ENCODE measurements around the gene CCL24. TPM values are rescaled to one million over a fixed set of nuclear protein-coding genes. Genes with fewer than 3 reads are reported as not detected.

CCL24 gene
- total and polyA plus RNA-seq, 2 donors (not counting 3 experiments of a cell fraction or from before 2014, with no cell fraction given), result not detected

DNA sequence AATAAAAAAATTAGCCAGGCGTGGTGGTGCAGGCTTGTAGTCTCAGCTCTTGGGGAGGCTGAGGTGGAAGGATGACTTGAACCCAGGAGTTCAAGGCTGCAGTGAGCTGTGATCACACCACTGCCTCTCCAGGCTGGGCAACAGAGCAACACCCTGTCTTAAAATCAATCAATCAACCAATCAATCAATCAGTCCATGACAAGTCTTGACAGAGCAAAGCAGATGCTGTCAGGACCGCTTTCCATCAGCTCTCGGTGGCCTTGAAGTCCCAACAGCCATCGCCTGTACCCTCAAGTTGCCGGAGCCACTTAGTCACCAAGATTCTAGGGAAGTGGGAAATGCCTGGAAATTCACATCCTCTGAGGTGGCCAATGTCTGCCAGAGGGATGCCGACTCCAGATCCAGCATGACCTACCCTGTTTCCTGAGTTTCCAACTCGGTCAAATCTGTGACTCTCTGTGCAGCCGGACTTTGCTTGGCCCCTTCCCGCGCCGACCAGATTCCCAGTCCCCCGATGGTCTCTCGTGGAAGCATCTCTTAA is 871 bp upstream of the CCL24 start:
- TF ChIP-seq MYC (IDR thresholded peaks at IDR 0.05; ENCODE audit: low read depth, low read length) (no peak), POLR2AphosphoS5 (IDR thresholded peaks at IDR 0.05; ENCODE audit: insufficient read depth, low read depth, low read length) (no peak), EZH2 (IDR thresholded peaks at IDR 0.05; ENCODE audit: borderline replicate concordance, low read depth, low read length, severe bottlenecking) (no peak), JUN (IDR thresholded peaks at IDR 0.05; ENCODE audit: borderline replicate concordance, insufficient read depth, insufficient read length, low read depth) (no peak), GATA2 (IDR thresholded peaks at IDR 0.05; ENCODE audit: insufficient read depth, insufficient read length, low read depth, low read length) (no peak)
- TF ChIP-seq, protein P1, sequence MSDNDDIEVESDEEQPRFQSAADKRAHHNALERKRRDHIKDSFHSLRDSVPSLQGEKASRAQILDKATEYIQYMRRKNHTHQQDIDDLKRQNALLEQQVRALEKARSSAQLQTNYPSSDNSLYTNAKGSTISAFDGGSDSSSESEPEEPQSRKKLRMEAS (IDR thresholded peaks at IDR 0.05; ENCODE audit: insufficient read depth, insufficient read length), result no peak
- no peaks in the 10 kb centered on the region for H3K4me1 ChIP-seq (ENCODE audit: control insufficient read depth, extremely low read depth, insufficient read depth, low read length)
- ChIA-PET CTCF (no interaction called here), POLR2A (no interaction called here)
- DNase-seq (ENCODE audit: low read depth, low spot score) (no peak), FAIRE-seq (peak; percentile 67)
- no peaks in the 10 kb centered on the region for H3K9me1 ChIP-seq (replicated peaks; ENCODE audit: control insufficient read depth, extremely low read depth, insufficient read depth, low read length)
- no peaks in the 10 kb centered on the region for H3K79me2 ChIP-seq (ENCODE audit: control insufficient read depth, insufficient read depth, low read length)
- no peak overlapping the region for H3K4me2 ChIP-seq (ENCODE audit: insufficient read depth, low read length)
- no peak overlapping the region for H3K9ac ChIP-seq (replicated peaks; ENCODE audit: extremely low read depth, insufficient read depth, low read length)
- dilution Hi-C loops (cut with MboI; ENCODE audit: extremely low pct_ligation_motif_present, low sequenced_read_pairs), result no loop called here
- H3K27me3 ChIP-seq (ENCODE audit: control insufficient read depth in 2 of 2, insufficient read depth in 2 of 2, low read length in 2 of 2), result peaks cover 0 to 1% of the 10 kb centered on the region in 2 experiments
- H3K9me3 ChIP-seq (replicated peaks; ENCODE audit: control insufficient read depth, insufficient read depth, low read length), result no peaks in the 10 kb centered on the region
- H3K27ac ChIP-seq (ENCODE audit: insufficient read depth, low read depth, low read length), result no peak overlapping the region
- no peaks in the 10 kb centered on the region for H3K36me3 ChIP-seq (ENCODE audit: control insufficient read depth in 2 of 2, extremely low read depth in 1 of 2, insufficient read depth in 2 of 2, low read length in 2 of 2)
- intact Hi-C loops (cut with micrococcal nuclease), result no loop called here
- no peak overlapping the region for H3K4me3 ChIP-seq (replicated peaks in 1 of 3; ENCODE audit: insufficient read depth in 1 of 3, low read depth in 1 of 3, low read length in 3 of 3)
- H2AFZ ChIP-seq (ENCODE audit: low read depth, low read length), result peak overlapping the region; percentile 31
- BruUV-seq (replicated peaks), result no TSS peak
- no peaks in the 10 kb centered on the region for H4K20me1 ChIP-seq (replicated peaks; ENCODE audit: control insufficient read depth, extremely low read depth, insufficient read depth, low read length)

DNA sequence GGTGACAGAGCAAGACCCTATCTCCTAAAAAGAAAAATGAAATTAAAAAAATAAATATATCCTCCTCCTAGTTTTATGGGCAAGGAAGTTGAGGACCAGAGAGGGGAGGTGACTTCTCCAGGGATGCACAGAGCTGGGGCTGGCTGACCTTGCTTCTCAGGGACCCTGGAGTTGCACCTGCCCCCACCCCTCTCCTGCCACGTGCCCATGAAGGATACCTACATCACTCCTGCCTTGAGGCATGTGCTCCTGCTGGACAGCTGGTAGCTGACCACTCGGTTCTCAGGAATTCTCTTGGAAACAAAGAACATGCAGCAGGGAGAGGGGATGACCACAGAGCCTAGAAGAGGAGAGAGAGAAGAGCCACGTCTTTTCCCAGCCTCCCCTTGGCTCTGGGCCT is 522 bp downstream of the CCL24 start:
- Histone ChIP-seq H3K9ac (replicated peaks; ENCODE audit: extremely low read depth, insufficient read depth, low read length) (no peak overlapping the region), H4K20me1 (replicated peaks; ENCODE audit: control insufficient read depth, extremely low read depth, insufficient read depth, low read length) (no peaks in the 10 kb centered on the region), H3K27me3 (ENCODE audit: control insufficient read depth in 2 of 2, insufficient read depth in 2 of 2, low read length in 2 of 2) (peaks cover 0 to 1% of the 10 kb centered on the region in 2 experiments), H3K4me1 (ENCODE audit: control insufficient read depth, extremely low read depth, insufficient read depth, low read length) (no peaks in the 10 kb centered on the region), H3K9me1 (replicated peaks; ENCODE audit: control insufficient read depth, extremely low read depth, insufficient read depth, low read length) (no peaks in the 10 kb centered on the region), H3K36me3 (ENCODE audit: control insufficient read depth in 2 of 2, extremely low read depth in 1 of 2, insufficient read depth in 2 of 2, low read length in 2 of 2) (no peaks in the 10 kb centered on the region), H3K79me2 (ENCODE audit: control insufficient read depth, insufficient read depth, low read length) (no peaks in the 10 kb centered on the region), H3K27ac (ENCODE audit: insufficient read depth, low read depth, low read length) (no peak overlapping the region), H2AFZ (ENCODE audit: low read depth, low read length) (no peak overlapping the region), H3K9me3 (replicated peaks; ENCODE audit: control insufficient read depth, insufficient read depth, low read length) (no peaks in the 10 kb centered on the region), H3K4me2 (ENCODE audit: insufficient read depth, low read length) (no peak overlapping the region), H3K4me3 (replicated peaks in 1 of 3; ENCODE audit: insufficient read depth in 1 of 3, low read depth in 1 of 3, low read length in 3 of 3) (no peak overlapping the region)
- DNase-seq (ENCODE audit: low read depth, low spot score) (no peak), FAIRE-seq (no peak)
- CTCF ChIA-PET, result no interaction called here
- no TSS peak for BruUV-seq (replicated peaks)
- dilution Hi-C loops (cut with MboI; ENCODE audit: extremely low pct_ligation_motif_present, low sequenced_read_pairs) (no loop called here), intact Hi-C loops (cut with micrococcal nuclease) (no loop called here)
- no peak for TF ChIP-seq POLR2AphosphoS5 (IDR thresholded peaks at IDR 0.05; ENCODE audit: insufficient read depth, low read depth, low read length)
- TF ChIP-seq, protein P2, sequence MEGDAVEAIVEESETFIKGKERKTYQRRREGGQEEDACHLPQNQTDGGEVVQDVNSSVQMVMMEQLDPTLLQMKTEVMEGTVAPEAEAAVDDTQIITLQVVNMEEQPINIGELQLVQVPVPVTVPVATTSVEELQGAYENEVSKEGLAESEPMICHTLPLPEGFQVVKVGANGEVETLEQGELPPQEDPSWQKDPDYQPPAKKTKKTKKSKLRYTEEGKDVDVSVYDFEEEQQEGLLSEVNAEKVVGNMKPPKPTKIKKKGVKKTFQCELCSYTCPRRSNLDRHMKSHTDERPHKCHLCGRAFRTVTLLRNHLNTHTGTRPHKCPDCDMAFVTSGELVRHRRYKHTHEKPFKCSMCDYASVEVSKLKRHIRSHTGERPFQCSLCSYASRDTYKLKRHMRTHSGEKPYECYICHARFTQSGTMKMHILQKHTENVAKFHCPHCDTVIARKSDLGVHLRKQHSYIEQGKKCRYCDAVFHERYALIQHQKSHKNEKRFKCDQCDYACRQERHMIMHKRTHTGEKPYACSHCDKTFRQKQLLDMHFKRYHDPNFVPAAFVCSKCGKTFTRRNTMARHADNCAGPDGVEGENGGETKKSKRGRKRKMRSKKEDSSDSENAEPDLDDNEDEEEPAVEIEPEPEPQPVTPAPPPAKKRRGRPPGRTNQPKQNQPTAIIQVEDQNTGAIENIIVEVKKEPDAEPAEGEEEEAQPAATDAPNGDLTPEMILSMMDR (IDR thresholded peaks at IDR 0.05; ENCODE audit: extremely low read depth in 1 of 2, insufficient read depth in 1 of 2, low read depth in 1 of 2, low read length in 2 of 2), result no peak
- no peak for TF ChIP-seq GATA2 (IDR thresholded peaks at IDR 0.05; ENCODE audit: insufficient read depth, insufficient read length, low read depth, low read length)
- no peak for TF ChIP-seq EZH2 (IDR thresholded peaks at IDR 0.05; ENCODE audit: borderline replicate concordance, low read depth, low read length, severe bottlenecking)
- TF ChIP-seq POLR2A (IDR thresholded peaks at IDR 0.05; ENCODE audit: low read depth, low read length), result no peak
- TF ChIP-seq FOS (IDR thresholded peaks at IDR 0.05; ENCODE audit: borderline replicate concordance, insufficient read depth, low read length), result no peak
- TF ChIP-seq, protein P1 (IDR thresholded peaks at IDR 0.05; ENCODE audit: insufficient read depth, insufficient read length), result no peak
- no peak for TF ChIP-seq JUN (IDR thresholded peaks at IDR 0.05; ENCODE audit: borderline replicate concordance, insufficient read depth, insufficient read length, low read depth)
- TF ChIP-seq MYC (IDR thresholded peaks at IDR 0.05; ENCODE audit: low read depth, low read length), result no peak
- POLR2A ChIA-PET, result no interaction called here

All from endothelial cell of umbilical vein (primary cell).